AG04450 (cell line): ENCODE measurements around the gene BRD4. TPM values are rescaled to one million over a fixed set of nuclear protein-coding genes. Genes with fewer than 3 reads are reported as not detected.

ENCODE experiments used
- CTCF ChIA-PET: fragments of 300-600, 350-600 bp; formaldehyde crosslinking; extraction: SDS; loops from one replicate; lab custom pipeline; 2022; ENCODE audit warnings: antibody characterized with exemption, inconsistent platforms; lab: Charles Lee
- POLR2A ChIA-PET: fragments of 350-600 bp; formaldehyde crosslinking; extraction: SDS; loops from one replicate; lab custom pipeline; 2021; ENCODE audit warnings: antibody characterized with exemption, inconsistent platforms; lab: Yijun Ruan, JAX
- DNase-seq: peaks from one replicate; pipeline ENCODE4 v3.0.0-alpha.2; 2011; ENCODE audit warnings: low read depth, low spot score
- H3K27ac ChIP-seq: one replicate; pipeline ENCODE4 v1.5.1; 2012; ENCODE audit warnings: low read depth, low read length, control low read depth
- H3K27me3 ChIP-seq: one replicate; pipeline ENCODE4 v1.6.0; 2012; ENCODE audit warnings: low read length; ENCODE audit not compliant: control insufficient read depth, insufficient read depth
- H3K4me3 ChIP-seq: 2 replicates; pipeline ENCODE4 v1.5.1; 2011; ENCODE audit warnings: mild to moderate bottlenecking, low read depth, low read length, control low read depth
- H3K9me3 ChIP-seq: 2 replicates; pipeline ENCODE4 v1.5.1; 2012; ENCODE audit warnings: low read length; ENCODE audit not compliant: control insufficient read depth, insufficient read depth
- CTCF ChIP-seq: IDR thresholded peaks from 2 replicates; pipeline ENCODE4 v1.5.1; 2011; ENCODE audit warnings: low read depth, low read length, control low read depth, inconsistent platforms
- polyA plus RNA-seq: library from polyadenylated mRNA; depleted of rRNA; stranded (reverse); fragments of >200 nt; gene quantifications from 2 replicates; pipeline ENCODE4 v1.2.3, GENCODE V29; 2011

Gene BRD4
- polyA plus RNA-seq, 1 experiment: 7.8 TPM

DNA sequence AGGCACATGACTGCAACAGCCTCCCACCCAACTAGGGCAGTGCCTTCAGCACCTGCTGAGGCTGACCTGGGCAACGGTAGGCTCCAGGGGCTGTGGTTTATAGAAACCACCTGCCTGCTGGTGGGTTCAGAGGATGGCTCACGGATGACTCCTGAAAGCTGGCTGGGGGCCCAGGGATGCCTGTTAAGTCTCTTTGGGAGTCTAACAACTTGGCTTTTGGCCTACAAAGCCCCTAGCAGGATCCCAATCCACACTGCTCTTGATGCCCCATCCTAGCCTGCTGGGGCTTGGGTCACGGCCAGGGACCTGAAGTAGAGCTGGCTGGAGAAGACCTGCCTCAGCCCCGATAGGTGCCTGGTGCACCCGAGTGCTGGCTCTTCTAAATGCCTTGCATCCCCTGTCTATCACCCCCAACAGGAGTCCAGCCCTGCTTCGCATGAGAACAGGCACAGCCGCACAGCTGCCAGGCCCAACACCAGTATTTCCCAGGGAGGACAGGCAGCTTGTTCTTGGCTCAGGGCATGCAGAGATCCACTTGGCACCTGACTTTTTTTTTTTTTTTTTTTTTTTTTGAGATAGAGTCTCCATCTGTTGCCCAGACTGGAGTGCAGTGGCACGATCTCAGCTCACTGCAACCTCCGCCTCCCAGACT lies 91.0 kb downstream of the BRD4 start:
- Histone ChIP-seq H3K27me3 (no peaks in the 10 kb centered on the region), H3K27ac (no peak overlapping the region), H3K9me3 (no peaks in the 10 kb centered on the region), H3K4me3 (no peak overlapping the region)
- ChIA-PET POLR2A (no interaction called here), CTCF (no interaction called here)
- no peak for DNase-seq
- no peak for TF ChIP-seq CTCF

DNA sequence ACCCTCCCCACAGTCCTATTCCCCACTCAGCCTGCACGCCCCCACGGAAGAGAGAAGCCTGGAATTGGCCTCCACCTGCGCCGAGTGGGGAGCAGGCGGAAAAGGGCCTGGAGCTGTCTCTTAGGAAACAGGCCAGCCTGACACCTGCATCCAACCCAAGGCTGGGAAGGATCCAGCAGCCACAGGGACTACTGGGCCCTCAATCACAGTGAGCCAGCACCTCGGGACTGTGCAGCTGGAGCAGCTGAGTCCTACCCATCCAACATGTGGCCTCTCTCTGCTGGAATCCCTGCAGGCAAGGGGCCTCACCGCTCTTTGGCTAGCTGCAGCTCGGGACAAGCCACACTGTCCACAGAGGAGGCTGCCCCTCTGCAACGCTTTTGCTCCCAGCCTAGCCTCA lies 91.8 kb downstream of the BRD4 start:
- Histone ChIP-seq H3K27me3 (no peaks in the 10 kb centered on the region), H3K4me3 (no peak overlapping the region), H3K27ac (no peak overlapping the region), H3K9me3 (no peaks in the 10 kb centered on the region)
- DNase-seq: no peak
- ChIA-PET CTCF (no interaction called here), POLR2A (no interaction called here)
- no peak for TF ChIP-seq CTCF

DNA sequence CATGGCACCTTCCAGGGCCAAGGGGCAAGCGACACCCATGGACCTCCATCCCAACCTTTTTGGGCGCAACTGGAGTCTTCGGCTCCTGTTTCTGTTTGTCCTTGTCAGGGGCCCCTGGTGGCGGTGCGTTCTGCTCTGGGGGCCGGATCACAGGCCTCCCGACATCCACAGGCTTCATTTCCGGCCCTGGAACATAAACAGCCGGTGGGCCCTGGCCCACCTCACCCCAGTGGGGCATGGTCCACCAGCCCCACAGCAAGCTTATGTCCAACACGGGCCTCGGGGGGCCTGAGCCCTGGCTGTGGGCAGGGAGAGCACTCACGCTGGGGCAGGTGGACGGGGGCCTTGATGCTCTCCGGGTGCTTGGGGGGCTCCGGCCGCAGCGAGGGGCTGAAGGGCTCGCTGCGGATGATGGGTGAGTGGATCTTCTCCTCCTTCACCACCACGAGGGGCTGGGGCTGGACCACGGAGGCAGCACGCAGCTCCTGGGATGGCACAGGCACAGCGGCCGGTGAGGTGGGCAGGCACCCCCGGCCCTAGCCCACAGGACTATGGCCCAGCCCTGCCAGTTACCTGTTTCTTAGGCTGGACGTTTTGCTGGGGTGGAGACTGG lies 92.9 kb downstream of the BRD4 start:
- no peaks in the 10 kb centered on the region for H3K27me3 ChIP-seq
- POLR2A ChIA-PET: no interaction called here
- H3K27ac ChIP-seq: no peak overlapping the region
- DNase-seq: no peak
- TF ChIP-seq CTCF: no peak
- H3K4me3 ChIP-seq: no peak overlapping the region
- CTCF ChIA-PET: no interaction called here
- no peaks in the 10 kb centered on the region for H3K9me3 ChIP-seq

DNA sequence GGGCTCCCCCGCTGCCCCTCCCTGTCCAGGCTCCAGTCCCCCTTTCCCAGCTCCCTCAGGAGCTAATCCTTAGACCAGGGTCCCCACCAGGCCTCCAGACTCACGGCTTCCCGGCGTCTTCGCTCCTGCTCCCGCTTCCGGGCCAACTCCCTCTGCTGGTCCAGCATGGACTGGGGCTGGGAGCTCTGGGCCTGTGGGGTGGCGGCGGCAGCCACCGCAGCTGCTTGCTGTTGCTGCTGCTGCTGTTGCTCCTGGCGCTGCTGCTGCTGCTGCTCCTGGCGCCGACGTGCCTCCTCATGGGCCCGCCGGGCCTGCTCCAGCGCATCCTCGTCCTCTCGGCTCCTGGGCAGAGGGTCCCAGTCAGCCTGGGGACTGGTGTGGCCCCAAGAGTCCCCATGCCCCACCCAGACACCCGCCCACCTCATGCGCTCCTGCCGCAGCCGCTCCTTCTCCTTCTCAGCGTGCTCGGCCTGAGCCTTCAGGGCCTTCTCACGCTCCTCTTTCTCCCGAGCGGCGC lies 93.6 kb downstream of the BRD4 start:
- Histone ChIP-seq H3K9me3 (no peaks in the 10 kb centered on the region), H3K27me3 (no peaks in the 10 kb centered on the region), H3K4me3 (no peak overlapping the region), H3K27ac (no peak overlapping the region)
- POLR2A ChIA-PET: interaction anchor here (1.1 kb wide), 1 partner anchor 13 kb away, joined by 3 read pairs; no protein-coding TSS in a partner anchor
- DNase-seq: no peak
- no peak for TF ChIP-seq CTCF
- CTCF ChIA-PET: no interaction called here
